Endothelial cell of hepatic sinusoid (primary cell): Measurements from ENCODE around the gene RPS6KC1.
"Not testable (repeated sequence)": the region's sequence is repeated elsewhere in the genome, so short reads cannot be mapped to it uniquely, and the experiment has no call there.

Source experiments
- in situ Hi-C: cut with HindIII; loops from 2 replicates; pipeline ENCODE4 v1.10.0; 2017; ENCODE audit warnings: low sequenced_read_pairs

The RPS6KC1 gene

DNA sequence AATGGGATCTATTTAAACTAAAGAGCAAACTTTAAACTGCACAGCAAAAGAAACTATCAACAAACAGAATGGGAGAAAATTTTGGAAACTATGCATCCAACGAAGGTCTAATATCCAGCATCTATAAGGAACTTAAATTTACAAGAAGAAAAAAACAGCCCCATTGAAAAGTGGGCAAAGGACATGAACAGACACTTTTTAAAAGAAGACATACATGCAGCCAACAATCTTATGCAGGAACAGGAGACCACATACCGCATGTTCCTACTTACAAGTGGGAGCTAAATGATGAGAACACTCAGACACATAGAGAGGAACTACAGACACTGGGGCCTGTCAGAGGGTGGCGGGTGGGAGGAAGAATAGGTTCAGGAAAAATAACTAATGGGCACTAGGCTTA, 149.6 kb downstream of the RPS6KC1 start:
- in situ Hi-C loops, result no loop called here

DNA sequence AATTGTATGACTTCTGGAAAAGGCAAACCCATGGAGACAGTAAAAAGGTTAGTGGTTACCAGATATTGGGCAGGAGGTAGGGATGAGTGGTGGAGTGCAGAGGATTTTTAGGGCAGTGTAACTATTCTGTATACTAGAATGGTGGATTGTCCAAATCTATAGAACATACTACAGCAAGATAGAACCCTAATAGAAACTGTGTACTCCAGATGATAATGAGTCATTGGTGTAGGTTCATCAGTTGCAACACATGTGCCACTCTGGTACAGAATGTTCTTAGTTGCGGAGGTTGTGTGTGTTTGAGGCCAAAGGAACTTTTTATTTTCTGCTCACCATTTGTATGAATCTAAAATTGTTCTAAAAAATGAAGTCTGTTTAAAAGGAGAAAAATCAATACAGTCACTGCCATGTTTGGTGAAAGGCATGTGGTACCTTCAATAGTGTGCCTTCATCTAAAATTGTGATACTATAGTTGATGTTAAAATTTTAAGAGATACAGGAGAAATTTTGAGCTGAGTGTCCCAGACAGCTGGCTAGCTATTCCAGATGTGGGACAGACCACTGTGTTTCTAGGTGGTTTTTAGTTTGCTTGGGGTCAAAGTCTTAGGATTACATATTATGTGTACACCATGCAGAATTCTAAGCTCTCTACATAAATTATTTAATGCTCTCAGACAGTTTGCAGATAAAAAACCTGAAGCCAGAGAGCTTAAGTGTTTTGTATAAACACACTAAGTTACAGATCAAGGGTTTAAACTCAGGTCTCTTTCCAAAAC, 150.5 kb downstream of the RPS6KC1 start:
- in situ Hi-C loops, result no loop called here

GRCh38 chr1:213211201-213211600, 160.2 kb downstream of the RPS6KC1 start:
- in situ Hi-C loops, result no loop called here

DNA sequence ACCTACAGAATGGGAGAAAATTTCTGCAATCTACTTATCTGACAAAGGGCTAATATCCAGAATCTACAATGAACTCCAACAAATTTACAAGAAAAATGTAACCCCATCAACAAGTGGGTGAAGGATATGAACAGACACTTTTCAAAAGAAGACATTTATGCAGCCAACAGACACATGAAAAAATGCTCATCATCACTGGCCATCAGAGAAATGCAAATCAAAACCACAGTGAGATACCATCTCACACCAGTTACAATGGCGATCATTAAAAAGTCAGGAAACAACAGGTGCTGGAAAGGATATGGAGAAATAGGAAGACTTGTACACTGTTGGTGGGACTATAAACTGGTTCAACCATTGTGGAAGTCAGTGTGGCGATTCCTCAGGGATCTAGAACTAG, 168.0 kb downstream of the RPS6KC1 start:
- in situ Hi-C loops, result not testable (repeated sequence)

DNA sequence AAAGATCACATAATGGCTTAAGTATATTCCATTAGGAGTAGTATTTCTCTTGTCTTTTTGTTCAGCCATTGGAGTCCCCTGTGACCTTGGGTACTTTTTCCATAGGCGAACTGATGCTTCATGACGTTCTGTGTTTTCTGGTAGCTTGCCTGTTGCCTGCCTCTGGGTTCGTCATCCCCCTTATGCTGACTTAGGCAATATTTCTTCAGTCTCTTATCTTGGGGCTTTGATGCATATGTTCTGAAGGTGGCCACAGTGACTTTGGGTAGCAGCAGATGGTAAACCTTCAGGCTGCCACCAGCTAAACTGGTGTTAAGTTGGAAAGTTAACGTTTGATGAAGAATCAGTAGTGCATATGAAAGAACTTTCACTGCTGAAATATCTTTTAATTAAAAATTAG, 170.2 kb downstream of the RPS6KC1 start:
- in situ Hi-C loops, result no loop called here

- in situ Hi-C loops, result no loop called here
Measured at GRCh38 chr1:213227458-213227857, 176.4 kb downstream of the RPS6KC1 start.

GRCh38 chr1:213231795-213232231, 180.8 kb downstream of the RPS6KC1 start:
- in situ Hi-C loops, result no loop called here

GRCh38 chr1:213242883-213243282, 191.8 kb downstream of the RPS6KC1 start:
- in situ Hi-C loops, result no loop called here

DNA sequence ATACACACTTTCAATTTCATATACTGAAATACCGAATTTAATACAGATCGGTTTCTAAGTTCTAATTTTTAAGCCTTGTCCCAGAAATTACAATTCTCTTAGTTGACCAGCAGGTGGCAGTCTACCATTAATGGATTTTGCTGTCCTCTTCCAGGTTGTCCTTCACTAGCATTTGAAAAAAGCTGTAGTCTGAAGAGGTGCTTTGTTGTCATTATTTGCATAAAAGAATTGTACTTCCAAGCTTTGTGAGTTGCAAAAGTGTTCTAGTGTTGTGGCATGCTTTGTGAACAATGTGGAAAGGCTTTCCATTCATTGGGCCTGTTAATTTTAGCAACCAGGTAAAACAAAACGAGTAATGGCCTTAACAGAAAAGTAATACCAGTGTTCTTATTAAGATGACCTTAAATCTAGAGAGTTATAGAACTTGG, 193.6 kb downstream of the RPS6KC1 start:
- in situ Hi-C loops, result no loop called here

GRCh38 chr1:213245260-213245910, 194.3 kb downstream of the RPS6KC1 start:
- in situ Hi-C loops, result no loop called here

GRCh38 chr1:213247038-213247437, 196.0 kb downstream of the RPS6KC1 start:
- in situ Hi-C loops, result no loop called here

DNA sequence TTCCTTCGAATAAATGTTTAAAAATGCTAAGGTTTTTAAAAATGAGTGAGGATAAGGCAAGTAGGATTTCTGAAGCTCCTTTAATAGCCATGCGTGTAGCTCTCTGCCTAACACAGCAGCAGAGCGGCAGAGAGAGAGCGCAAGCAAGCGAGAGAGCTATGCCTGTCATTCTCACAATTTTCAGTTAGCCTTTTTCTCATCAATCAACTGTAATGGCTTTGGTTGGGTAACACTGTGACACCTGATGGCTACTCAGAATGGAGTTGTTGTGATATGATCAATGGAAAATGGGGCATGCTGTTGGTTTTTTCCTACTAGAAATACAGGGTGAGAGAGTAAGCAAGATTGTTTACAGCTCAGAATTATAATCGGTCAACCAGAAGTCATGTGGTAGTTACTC, 198.4 kb downstream of the RPS6KC1 start:
- in situ Hi-C loops, result no loop called here

DNA sequence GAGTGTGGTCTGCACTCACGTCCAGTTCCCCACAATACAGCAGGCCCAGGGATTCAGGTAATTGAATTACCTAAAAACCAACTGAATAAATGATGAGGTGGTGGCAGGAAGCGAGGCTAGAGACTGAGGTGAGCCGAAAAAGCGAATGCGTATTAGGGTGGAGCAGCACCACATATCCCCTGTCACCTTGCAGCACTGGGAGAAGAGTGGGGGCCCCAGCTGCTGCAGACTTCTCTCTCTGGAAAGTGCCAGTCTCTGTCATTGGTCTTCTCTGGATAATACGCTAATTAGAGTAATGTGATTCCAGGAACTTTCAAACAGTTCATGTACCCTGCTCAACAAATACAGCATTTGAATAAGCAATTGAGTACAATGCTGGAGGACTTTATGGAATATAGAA, 199.0 kb downstream of the RPS6KC1 start:
- in situ Hi-C loops, result no loop called here

- in situ Hi-C loops, result no loop called here
Measured at GRCh38 chr1:213250446-213250845, 199.4 kb downstream of the RPS6KC1 start.

GRCh38 chr1:213251972-213252371, 200.9 kb downstream of the RPS6KC1 start:
- in situ Hi-C loops, result no loop called here

- in situ Hi-C loops, result loop anchor here (5.0 kb wide), 1 partner anchor 41 kb away; no protein-coding TSS in a partner anchor
Measured at GRCh38 chr1:213256438-213257087, 205.5 kb downstream of the RPS6KC1 start.

DNA sequence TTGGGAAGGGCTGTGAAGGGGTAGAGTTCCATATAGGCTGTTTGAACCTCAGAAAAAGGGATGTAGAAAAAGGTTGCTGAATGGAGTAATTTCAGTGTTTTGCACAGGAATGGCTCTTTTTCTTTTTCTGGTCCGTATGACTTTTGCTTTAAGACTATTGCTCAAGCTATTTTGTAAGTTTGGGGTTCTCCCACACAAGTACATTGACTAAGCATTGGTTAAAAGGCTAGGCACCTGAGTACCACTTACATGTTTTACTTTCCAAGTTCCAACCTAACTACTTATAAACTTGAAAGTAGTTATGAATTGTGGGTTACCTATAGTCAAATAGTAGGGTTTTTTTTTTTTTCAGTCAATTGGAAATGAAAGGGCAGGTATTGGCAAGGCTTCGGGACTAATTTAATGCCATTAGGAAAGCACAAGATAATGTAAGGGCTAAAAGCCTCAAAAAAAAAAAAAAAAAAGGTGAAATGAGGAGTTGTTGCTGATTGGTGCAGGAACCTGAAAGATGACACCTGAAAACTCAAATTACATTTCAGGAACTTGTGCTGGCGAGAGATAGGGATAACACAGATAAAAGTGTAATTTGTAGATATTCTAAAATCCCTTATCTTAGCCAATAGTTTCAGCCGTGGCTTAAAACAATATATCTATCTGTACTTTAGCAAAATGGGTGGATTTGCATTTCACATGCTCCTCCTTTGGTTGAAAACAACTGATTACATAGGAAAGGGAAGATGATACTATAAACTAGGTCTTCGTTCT, 209.5 kb downstream of the RPS6KC1 start:
- in situ Hi-C loops, result no loop called here

GRCh38 chr1:213264531-213264930, 213.5 kb downstream of the RPS6KC1 start:
- in situ Hi-C loops, result no loop called here

- in situ Hi-C loops, result no loop called here
Measured at GRCh38 chr1:213266983-213267772, 216.1 kb downstream of the RPS6KC1 start.

DNA sequence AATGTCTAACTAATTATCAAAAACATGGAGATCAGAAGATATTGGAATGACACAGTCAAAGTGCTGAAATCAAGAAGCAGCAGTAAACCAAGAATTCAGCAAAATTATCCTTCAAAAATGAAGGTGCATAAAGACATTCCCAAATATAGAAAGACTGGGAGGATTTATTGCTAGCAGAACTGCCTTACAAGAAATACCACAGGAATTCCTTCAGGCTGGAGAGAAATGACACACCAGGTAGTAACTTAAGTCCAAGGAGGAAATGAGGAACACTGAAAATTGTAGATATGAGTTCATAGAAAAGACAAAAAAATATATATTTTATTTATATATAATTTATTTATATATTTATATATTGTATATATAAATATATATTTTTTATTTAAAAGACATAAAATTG, 217.2 kb downstream of the RPS6KC1 start:
- in situ Hi-C loops, result no loop called here
